GM12891 (cell line): ENCODE measurements around the gene KRT1.

Source experiments
- POLR2A ChIP-seq: IDR thresholded peaks from 2 replicates; pipeline ENCODE4 v1.6.1; 2011; ENCODE audit warnings: low read depth, low read length, control low read depth
- POLR2AphosphoS5 ChIP-seq: IDR thresholded peaks from 2 replicates; pipeline ENCODE4 v1.6.1; 2011; ENCODE audit warnings: low read depth, low read length, control low read depth
- POU2F2 ChIP-seq: IDR thresholded peaks from 2 replicates; pipeline ENCODE4 v1.6.1; 2011; ENCODE audit warnings: low read depth, mild to moderate bottlenecking, control low read depth, low read length, moderate library complexity
- SPI1 ChIP-seq: IDR thresholded peaks from 2 replicates; pipeline ENCODE4 v1.6.1; 2011; ENCODE audit warnings: low read depth, low read length, control low read depth
- TAF1 ChIP-seq: IDR thresholded peaks from 2 replicates; pipeline ENCODE4 v1.6.1; 2011; ENCODE audit warnings: low read depth, low read length, control low read depth

DNA sequence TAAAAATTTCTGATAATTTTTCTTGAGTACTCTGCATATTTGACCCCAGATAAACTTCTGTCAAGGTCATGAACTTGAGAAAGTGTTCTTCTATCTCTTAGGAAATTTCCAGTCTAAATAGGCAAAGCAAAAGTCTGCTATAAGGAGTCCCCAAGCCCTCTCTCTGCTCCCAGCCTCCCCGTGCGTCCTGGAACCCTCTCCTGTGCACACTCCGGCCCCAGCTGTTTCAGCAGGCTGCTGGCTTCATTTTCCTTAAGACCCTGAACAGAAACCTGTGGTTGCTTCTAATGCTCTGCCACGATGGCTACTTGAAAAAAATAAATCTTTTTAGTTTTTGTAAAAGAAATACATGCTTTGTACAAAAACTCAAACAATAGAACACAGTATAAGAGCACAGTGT is 42.9 kb downstream of the KRT1 start:
- TF ChIP-seq POLR2AphosphoS5 (no peak), POLR2A (no peak), TAF1 (no peak), SPI1 (no peak), POU2F2 (no peak)
